ACHN (cell line): ENCODE measurements around the gene SPTLC2.
"Not testable (repeated sequence)": the region's sequence is repeated elsewhere in the genome, so short reads cannot be mapped to it uniquely, and the experiment has no call there.

Experiments used
- DNase-seq: peaks from one replicate; pipeline ENCODE4 v3.0.0-alpha.2; 2015
- in situ Hi-C: cut with HindIII; loops from 2 replicates; pipeline ENCODE4 v1.10.0; 2017; ENCODE audit warnings: low sequenced_read_pairs, low pct_ligation_motif_present, low pct_unique_long_range_greater_than_20kb

Gene SPTLC2

DNA sequence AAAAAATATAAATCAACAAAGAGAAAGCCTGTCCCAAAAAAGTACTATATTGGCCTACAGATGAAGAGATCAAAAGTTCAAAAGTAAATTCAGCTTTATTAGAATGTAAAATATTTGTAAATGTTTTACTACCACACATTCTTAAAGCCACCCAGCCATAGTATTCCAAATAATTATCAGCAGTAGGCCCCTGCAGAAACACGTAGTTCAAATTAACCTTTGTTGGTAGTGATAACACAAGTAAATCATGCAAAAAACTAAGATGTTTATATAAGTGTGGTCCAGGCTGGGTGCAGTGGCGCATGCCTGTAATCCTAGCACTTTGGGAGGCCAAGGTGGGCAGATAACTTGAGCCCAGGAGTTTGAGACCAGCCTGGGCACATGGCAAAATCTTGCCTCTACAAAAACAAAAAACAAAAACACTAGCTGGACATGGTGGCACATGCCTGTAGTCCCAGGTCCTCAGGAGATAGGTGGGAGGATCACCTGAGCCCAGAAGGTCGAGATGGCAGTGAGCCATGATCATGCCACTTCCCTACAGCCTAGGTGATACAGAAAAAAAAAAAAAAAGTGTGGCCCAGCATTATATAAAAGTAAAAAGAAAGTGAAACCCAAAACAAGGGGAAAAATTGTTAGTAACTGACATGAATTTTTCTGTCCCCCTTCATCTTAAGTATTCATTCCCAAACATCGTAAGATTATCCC lies 17.9 kb downstream of the SPTLC2 start:
- in situ Hi-C loops: no loop called here
- peak; percentile 74 for DNase-seq

DNA sequence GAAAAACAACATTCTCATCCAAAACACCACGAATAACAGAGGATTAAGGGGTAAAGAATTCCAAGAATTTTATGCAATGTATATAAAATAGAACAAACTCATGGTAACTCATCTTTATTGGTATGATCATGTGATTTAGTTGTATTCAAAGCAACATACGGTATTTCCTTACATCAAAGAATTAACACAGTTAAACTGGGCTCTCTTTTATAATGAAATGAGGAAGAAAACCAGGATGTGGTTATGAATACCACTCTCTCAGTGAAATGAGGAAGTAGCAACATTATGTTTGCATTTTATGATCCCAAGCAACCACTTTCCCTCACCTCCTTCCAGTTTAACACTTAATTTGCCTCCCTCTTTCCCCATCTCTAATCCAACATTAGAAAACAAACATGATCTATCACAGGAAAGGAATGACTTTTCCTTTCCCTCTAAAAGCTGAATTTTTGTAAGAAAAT lies 22.9 kb downstream of the SPTLC2 start:
- in situ Hi-C loops: no loop called here
- peak; percentile 19 for DNase-seq

DNA sequence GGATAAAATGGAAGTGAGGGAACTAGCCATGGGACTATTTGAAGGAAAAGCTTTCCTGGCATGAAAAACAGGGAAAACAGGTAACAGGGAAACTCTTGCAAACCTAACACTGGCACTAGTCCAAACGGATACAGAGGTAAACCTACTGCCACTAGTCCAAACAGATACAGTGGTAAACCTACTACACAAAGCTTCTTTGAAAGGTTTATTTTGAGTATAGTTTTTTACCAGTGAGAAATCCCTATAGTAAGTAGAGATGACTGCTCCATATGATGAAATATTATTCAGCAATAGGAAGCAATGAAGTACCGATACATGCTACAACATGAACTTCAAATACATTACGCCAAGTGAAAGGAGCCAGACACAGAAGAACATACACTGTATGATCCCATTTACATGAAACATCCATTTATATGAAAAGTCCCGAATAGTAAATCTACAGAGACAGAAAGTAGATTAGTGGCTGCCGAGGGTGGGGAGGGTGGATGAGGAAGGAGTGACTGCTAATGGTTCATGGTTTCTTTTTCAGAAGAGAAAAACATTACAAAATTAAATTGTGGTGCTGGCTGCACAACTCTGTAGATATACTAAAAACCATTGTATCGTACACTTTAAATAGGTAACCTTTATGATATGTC lies 25.5 kb downstream of the SPTLC2 start:
- in situ Hi-C loops: no loop called here
- DNase-seq: no peak

DNA sequence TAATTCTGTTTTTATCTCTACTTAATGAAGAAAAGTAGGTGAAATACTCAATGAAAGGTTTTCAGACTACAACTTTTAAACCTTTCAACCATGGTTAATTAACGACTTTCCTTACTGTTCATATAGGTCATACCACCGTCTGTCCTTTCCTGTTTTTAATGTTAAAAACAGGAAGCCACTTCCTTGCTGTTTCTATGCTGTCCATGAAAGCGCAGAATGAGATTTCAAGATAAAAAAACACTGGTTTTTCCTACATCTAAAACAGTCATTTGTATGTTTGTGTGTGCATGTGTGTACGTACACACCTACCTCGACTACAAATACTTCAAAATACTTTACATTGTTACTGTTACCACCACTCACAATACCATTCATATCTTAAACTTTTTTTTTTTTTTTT lies 27.3 kb downstream of the SPTLC2 start:
- in situ Hi-C loops: no loop called here
- no peak for DNase-seq

DNA sequence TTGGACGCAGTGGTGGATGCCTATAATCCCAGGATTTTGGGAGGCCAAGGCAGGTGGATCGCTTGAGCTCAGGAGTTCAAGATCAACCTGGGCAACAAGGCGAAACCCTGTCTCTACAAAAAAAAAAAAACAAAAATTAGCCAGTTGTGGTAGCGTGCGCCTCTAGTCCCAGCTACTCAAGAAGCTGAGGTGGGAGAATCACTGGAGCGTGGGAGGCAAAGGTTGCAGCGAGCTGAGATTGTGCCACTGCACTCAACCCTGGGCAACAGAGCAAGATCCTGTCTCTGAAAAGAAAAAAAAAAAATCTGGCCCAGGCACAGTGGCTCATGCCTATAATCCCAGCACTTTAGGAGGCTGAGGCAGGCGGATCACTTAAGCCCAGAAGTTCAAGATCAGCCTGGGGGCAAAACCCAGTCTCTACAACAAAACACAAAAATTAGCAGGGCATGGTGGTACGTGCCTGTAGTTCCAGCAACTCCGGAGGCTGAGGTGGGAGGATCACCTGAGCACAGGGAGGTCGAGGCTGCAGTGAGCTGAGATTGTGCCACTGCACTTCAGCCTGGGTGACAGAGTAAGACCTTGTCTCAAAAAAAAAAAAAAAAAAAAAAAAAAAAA lies 27.9 kb downstream of the SPTLC2 start:
- in situ Hi-C loops, DNase-seq: not testable (repeated sequence)

DNA sequence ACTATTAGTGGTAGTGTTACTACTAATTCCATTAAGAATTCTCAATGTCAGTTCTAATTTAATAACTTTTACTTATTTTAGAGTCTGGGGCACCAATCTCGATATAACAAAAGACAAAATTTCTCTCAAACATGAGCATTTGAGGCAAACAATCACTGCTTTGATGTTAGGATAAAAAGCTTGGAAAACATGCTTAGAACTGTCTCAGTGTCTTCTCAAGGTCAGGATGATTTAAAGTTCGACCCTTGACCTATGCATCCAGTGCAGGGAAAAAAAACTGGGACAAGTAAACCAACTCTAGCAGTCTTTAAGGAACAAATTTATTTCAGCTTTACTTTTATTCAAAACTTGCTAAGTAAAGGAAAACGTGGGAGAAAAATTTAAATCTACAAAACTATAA lies 31.1 kb downstream of the SPTLC2 start:
- no peak for DNase-seq
- in situ Hi-C loops: no loop called here

DNA sequence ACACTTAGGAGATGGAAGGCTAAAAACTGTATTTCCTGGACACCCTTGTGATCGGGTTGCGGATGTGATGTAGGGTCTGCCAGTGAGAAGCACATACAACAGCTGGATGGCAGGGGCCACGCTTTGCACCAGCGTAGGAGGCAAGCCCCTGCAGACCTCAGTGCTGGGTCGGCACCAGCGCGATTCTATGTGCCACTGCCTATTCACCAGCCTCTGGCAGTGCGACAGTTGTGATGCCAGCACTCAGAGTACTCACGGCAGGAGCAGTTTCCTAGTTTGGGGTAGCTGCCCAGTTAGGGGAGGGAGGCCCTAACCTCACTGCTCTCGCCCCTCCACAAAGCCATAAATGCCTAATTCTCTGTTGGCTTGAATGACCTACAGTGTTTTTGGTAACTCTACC lies 31.6 kb downstream of the SPTLC2 start:
- no peak for DNase-seq
- in situ Hi-C loops: no loop called here

DNA sequence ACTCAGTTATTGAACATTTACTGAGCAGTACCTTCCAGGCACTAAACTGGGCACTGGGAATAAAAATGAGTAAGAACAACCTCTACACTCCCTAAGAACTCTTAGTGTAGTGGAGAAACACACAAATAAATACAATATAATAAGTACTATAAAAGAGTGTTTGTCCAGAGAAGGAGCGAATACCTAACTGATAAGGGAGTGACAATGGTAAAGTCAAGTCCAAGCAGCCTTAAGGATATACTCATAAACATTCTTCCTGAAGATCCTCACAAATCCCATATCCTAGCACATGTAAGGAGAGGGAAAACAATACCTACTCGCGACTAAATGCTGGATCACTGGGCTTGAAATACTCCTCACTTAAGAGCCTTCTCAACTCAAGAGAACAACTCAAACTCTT lies 32.8 kb downstream of the SPTLC2 start:
- in situ Hi-C loops: no loop called here
- no peak for DNase-seq

DNA sequence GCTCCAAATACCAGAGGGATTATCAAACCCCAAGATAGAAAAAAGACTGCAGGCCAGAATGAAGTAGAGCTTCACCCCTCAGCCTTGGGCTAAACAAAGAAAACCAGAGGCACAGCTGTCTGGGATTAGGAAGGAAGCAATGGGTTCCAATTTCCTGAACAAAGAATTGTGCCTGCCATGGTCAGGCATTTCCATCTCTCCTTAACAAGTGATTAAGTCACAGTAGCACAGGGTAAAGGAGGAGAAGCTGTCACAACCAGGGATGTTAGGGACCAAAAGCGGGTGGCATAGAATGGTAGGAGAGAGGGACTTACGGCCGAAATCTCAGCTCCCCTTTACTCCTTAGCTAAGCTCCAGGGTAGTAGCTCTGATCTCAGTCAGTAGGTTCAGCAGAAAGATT lies 33.9 kb downstream of the SPTLC2 start:
- no peak for DNase-seq
- in situ Hi-C loops: no loop called here

DNA sequence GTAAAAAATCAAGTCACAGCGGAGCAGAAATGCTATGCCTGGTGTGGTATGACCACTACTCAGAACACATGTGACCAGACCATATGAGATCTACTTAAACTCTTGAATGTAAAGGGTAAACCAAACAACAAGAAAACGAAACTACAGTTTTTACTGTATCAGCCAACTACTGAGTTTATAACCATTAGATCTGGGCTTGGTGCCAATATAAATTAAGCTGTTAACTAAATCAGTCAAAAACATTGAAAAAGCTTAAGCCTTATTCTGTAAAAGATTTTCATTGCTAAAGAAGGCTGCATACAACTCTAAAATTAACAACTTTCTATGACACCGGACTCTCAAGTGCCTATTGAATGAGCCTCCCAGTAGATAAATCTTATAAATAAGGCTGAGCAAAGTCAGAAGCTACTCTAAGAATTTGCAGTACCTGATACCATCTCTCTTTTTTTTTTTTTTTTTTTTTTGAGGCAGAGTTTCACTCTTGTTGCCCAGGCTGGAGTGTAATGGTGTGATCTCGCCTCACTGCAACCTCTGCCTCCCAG lies 35.4 kb downstream of the SPTLC2 start:
- no peak for DNase-seq

DNA sequence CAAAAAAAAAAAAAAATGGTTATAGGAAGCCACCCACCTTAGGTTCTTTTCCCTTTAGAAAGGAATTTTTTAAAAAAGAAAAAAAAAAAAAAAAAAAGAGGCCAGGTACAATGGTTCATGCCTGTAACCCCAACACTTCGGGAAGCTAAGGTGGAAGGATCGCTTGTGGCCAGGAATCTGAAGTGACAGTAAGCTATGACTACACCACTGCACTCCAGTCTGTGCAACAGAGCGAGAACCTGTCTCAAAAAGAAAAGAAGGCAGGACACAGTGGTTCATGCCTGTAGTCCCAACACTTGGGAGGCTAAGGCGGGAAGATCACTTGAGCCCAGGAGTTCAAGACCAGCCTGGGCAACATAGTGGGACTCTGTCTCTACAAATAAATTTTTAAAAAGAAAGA lies 36.0 kb downstream of the SPTLC2 start:
- DNase-seq: no peak
- in situ Hi-C loops: no loop called here

More for the DNA sequence above, 35.4 kb downstream of the SPTLC2 start:
- in situ Hi-C loops: no loop called here

DNA sequence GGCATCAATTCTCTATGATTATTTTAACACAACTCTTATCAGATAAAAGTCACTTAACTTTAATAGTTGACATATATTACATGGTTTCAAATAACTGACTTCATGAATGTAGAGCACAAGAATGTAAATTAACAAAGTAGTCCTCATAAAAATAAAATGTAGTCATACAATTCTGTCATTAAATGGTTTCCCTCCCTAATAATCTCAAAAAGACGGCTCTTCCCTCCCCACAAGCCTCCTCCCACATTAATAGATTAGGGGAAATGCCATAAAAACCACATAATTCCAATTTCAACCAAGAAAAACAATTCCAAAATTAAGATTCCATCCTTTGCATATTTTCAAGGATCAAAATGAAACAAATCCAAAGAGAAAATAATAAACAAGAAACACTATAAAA lies 36.7 kb downstream of the SPTLC2 start:
- no peak for DNase-seq
- in situ Hi-C loops: no loop called here

DNA sequence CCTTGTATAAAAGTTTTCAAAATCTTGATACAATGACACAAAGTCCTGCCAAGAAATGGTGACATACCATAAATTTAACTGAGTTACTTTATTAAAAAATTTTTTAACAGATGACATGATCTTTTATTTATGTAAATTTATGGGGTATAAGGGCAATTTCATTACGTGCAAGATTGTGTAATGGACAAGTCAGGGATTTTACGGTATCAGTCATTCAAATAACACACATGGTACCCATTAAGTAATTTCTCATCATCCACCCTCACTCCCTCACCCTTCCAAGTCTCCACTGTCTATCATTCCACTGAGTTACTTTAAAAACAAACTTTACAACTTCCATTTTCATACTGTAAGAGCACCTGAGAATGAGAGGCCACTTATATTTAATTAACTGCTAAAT lies 37.4 kb downstream of the SPTLC2 start:
- in situ Hi-C loops: no loop called here
- DNase-seq: no peak

DNA sequence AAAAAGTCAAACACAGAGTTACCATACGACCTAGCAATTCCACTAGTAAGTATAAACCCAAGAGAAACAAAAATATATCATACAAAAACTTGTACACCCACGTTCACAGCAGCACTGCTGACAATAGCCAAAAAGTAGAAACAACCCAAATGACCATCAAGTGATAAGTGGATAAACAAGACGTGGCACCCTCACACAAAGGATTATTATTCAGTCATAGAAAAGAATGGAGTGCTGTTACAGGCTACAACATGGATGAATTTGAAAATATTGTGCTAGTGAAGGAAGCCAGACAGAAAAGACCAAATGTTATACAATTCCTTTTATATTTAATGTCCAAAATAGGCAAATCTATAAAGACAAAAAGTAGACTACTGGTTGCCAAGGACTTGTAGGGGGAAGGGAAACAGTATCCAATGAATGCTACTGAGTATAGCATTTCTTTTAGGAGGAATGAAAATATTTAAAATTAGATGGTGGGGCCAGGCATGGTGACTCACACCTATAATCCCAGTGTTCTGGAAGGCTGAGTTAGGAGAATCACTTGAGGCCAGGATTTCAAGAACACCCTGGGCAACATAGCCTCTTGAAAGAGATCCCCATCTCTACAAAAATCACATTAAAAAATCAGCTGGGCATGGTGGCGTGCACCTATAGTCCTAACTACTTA lies 41.9 kb downstream of the SPTLC2 start:
- in situ Hi-C loops: no loop called here
- no peak for DNase-seq

DNA sequence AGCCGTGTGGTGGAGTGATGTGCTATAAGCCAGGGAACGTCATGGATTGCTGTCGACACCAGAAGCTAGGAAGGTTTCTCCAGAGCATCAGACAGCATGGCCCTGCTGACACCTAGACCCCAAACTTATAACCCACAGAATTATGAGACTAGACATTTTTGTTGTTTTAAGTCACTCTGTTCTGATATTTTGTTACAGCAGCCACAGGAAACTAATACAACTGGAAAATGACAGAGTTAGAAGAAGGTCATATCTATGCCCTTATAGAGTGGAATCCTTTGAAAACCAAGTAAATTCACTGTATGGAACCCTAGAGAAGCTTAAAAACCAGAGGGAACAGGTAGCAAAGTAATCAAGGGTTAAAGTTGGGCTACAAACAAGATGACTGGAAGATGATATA lies 42.5 kb downstream of the SPTLC2 start:
- in situ Hi-C loops: no loop called here
- DNase-seq: no peak

DNA sequence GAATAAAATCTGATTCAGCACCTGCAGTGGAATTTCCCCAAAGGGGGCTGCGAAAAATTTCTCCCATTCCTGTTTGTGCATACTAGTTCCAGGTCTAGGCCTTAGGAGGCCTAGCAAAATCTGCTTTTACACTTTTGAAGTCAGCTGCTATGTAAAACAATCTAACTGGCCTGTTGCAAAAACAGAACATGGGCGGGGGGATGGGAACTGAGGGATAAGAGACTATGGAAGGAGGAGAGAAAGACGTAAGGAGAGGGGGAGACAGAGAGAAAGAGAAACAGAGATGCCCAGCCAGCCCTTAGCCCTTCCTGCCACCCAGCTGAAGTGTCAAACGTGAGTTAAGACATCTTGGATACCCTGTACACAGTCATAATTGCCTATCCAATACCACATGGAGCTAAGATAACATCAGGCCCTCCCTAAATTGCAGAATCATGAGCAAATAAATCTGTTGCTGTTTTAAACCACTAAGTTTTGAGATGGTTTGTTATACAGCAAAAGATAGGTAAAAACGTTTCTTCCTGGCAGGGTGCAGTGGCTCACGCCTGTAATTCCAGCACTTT lies 45.6 kb downstream of the SPTLC2 start:
- in situ Hi-C loops: no loop called here
- no peak for DNase-seq

DNA sequence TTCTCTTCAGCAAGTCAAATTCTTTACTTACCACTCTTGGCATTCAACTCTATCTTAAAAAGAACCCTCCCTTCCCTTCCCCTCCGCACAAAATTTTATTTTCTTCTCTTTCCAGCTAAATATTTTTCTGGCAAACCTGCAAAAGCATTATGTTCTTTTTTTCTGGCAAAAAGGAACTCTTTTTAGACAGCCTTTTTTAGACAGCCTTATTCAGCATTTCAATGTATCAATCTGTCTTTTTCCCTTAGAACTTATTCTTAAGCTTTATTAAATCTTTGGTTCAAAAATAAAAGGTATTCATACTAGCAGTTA lies 50.5 kb downstream of the SPTLC2 start:
- in situ Hi-C loops: no loop called here
- DNase-seq: no peak

DNA sequence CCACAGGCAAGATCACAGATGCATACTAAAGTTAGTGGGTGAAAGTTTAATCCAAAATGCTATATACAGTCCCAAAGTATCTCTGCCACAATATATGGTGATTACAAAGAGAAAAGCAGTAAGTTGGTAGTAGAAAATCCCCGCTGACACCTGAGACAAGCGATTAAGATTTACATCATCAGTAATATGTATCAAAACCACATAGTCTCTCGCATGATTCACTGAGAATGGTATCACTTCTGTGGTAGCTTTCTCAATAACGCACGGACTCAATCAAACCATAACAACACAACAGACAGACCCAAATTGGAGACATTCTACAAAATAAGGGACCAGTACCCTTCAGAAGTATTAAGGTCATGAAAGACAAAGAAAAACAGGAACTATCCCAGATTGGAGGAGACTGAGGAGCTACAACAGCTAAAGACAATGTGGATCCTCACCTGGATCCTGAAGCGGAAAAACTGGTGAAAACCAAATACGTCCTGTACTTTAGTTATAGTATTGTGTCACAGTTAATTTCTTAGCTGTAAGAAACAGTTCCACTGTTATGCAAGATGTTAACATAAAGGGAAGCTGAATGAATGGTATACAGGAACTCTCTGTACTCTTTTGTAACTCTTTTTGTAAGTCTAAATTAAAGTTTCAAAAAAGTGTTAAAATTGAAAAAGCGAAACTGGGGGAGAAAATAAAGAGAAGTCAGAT lies 51.0 kb downstream of the SPTLC2 start:
- in situ Hi-C loops: no loop called here
- no peak for DNase-seq

DNA sequence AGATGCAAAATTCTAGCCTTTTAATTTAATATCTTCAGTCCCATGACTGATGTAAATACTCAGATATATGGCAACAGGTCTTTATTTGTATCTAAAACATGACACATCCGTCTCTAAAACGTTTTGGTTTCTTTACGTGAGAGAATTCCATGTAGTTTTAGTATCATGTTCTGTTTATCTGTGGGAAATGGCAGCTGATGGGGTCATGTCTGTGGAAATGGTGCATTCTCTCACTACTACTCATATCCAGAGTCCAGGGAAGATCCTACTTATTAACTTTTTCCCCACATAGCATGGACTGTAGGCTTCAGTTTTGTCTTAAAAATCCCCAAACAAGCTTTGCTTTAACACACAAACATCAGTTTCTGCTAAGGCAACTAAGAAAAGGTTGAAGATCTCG lies 53.8 kb downstream of the SPTLC2 start:
- in situ Hi-C loops: no loop called here
- DNase-seq: no peak
